Thoracic aorta (tissue), 2 donors: ENCODE measurements around the gene LFNG. TPM values are rescaled to one million over a fixed set of nuclear protein-coding genes. Genes with fewer than 3 reads are reported as not detected.
A peak's percentile ranks its signal among the peaks of the same experiment; 100 is the strongest.

Experiments
- ATAC-seq: fragments of 150-250 bp; one replicate; pipeline ENCODE4 v1.8.0; 2017; ENCODE audit warnings: low read depth; ENCODE audit not compliant: insufficient number of reproducible peaks, low FRiP score
- DNase-seq: peaks from one replicate; pipeline ENCODE4 v3.0.0-alpha.2; 2020; ENCODE audit warnings: low spot score
- H3K27ac ChIP-seq, 2 donors: fragments of 200-600 bp; sonication (generic); 1 replicate in 1 of 2; 2 replicates in 1 of 2; pipeline ENCODE4 v1.5.1; 2016; ENCODE audit warnings: mild to moderate bottlenecking in 2 of 2, moderate library complexity in 2 of 2
- H3K27me3 ChIP-seq: fragments of 200-600 bp; sonication (generic); replicated peaks from 2 replicates; pipeline ENCODE4 v1.6.0; 2016; ENCODE audit warnings: mild to moderate bottlenecking; ENCODE audit not compliant: insufficient read depth
- H3K36me3 ChIP-seq: fragments of 200-600 bp; sonication (generic); one replicate; pipeline ENCODE4 v1.5.1; 2016
- H3K4me1 ChIP-seq, 2 donors: fragments of 200-600 bp; sonication (generic); 1 replicate in 1 of 2; 2 replicates in 1 of 2; pipeline versions ENCODE4 v1.5.1 to v1.6.0; 2016; ENCODE audit warnings: low read depth in 2 of 2, mild to moderate bottlenecking in 1 of 2; ENCODE audit not compliant: control insufficient read depth in 1 of 2
- H3K4me3 ChIP-seq: fragments of 200-600 bp; sonication (generic); 2 replicates; pipeline ENCODE4 v1.5.1; 2016; ENCODE audit warnings: mild to moderate bottlenecking
- H3K9me3 ChIP-seq: fragments of 200-600 bp; sonication (generic); 2 replicates; pipeline ENCODE4 v1.5.1; 2016
- CTCF ChIP-seq: fragments of 200-600 bp; sonication (generic); IDR thresholded peaks from one replicate; pipeline ENCODE4 v1.5.1; 2019; ENCODE audit warnings: antibody characterized with exemption
- total RNA-seq, 2 donors: library from RNA; depleted of rRNA; stranded (reverse); fragments of >200 nt; gene quantifications; one replicate each; pipeline versions ENCODE4 v1.1.0 to v1.2.3, GENCODE V29; 2016

Gene LFNG
- total RNA-seq, 2 donors from 2014 or later, result 8.0 to 24.1 TPM

DNA sequence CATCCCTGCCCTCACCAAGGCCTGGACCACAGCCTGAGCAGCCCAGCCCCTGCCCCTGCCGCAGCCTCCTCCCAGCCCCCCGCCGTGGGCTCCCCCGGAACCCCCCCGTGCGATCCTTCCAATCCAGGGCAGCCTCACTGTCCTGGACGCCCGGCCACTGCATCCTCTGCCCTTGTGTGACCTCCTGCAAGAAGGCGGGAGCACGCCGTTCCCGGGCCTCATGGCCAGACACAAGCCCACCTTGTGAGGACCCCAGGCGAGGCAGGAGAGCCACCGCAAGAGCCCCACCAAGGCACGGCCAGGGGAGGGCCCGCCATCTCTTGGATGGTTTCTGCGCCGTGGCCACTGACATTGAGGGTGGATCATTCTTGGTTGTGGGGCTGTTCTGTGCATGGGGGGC is 7.8 kb upstream of the LFNG start:
- TF ChIP-seq CTCF, result no peak
- Histone ChIP-seq H3K4me3 (no peak overlapping the region), H3K27me3 (no peaks in the 10 kb centered on the region), H3K27ac (peak overlapping the region in 1 of 2 donors; percentile 35), H3K9me3 (no peaks in the 10 kb centered on the region), H3K36me3 (no peaks in the 10 kb centered on the region), H3K4me1 (peaks cover 6 to 9% of the 10 kb centered on the region in 2 donors)
- DNase-seq (no peak), ATAC-seq (no peak)

DNA sequence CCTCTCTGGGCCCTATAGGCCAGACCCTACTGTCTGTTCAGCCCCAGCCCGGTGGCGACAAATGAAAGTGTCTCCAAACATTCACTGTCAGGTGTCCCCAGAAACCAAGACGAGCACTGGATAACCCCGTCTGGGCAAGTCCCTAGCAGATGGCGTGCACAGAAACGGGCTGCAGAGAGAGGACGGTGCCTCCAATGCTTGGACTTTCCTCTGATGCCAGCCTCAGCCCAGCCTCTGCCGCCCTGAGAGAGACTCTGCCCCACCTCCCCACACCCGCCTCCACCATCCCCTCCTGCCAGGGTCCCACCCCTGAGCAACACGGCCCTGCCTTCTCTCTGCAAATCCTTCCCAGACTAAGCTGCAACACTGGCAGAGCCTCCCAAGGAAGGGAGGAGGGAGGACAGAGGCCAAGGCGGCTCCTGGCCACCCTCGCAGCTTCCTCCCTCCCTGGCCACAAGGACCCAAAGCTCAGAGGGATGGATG is 7.4 kb upstream of the LFNG start:
- no peak for ATAC-seq
- no peak for DNase-seq
- H3K36me3 ChIP-seq, result no peaks in the 10 kb centered on the region
- TF ChIP-seq CTCF, result no peak
- peaks cover 6 to 9% of the 10 kb centered on the region in 2 donors for H3K4me1 ChIP-seq
- H3K4me3 ChIP-seq, result no peak overlapping the region
- no peaks in the 10 kb centered on the region for H3K27me3 ChIP-seq
- H3K27ac ChIP-seq, result no peak overlapping the region
- no peaks in the 10 kb centered on the region for H3K9me3 ChIP-seq

GRCh38 chr7:2512713-2513112 is 6.9 kb upstream of the LFNG start:
- ATAC-seq (no peak), DNase-seq (no peak)
- Histone ChIP-seq H3K9me3 (no peaks in the 10 kb centered on the region), H3K4me3 (no peak overlapping the region), H3K4me1 (peaks cover 6 to 9% of the 10 kb centered on the region in 2 donors), H3K36me3 (no peaks in the 10 kb centered on the region), H3K27me3 (no peaks in the 10 kb centered on the region), H3K27ac (no peak overlapping the region)
- no peak for TF ChIP-seq CTCF

DNA sequence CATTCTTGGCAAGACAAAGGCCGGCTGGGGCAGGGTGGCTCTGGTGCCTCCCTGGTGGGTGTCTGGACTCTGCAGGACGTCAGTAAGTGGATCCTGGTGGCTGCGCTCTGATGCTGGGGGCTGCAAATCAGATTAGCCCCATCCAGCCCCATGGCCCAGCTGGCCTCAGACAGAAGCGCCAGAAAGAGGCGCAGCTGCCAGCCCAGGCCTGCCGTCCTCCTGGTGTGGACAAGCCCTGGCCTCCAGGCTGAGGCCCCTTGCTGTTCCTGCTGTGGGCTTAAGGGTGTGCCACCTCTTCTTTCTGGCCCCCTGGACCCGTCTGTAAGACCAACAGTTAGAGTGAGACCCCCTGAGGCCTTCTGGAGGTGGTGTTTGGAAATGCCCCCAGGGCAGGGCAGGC is 5.9 kb upstream of the LFNG start:
- DNase-seq (no peak), ATAC-seq (no peak)
- no peak overlapping the region for H3K27ac ChIP-seq
- no peaks in the 10 kb centered on the region for H3K27me3 ChIP-seq
- H3K4me3 ChIP-seq, result no peak overlapping the region
- no peak for TF ChIP-seq CTCF
- H3K36me3 ChIP-seq, result no peaks in the 10 kb centered on the region
- H3K4me1 ChIP-seq, result peaks cover 0 to 9% of the 10 kb centered on the region in 2 donors
- no peaks in the 10 kb centered on the region for H3K9me3 ChIP-seq

DNA sequence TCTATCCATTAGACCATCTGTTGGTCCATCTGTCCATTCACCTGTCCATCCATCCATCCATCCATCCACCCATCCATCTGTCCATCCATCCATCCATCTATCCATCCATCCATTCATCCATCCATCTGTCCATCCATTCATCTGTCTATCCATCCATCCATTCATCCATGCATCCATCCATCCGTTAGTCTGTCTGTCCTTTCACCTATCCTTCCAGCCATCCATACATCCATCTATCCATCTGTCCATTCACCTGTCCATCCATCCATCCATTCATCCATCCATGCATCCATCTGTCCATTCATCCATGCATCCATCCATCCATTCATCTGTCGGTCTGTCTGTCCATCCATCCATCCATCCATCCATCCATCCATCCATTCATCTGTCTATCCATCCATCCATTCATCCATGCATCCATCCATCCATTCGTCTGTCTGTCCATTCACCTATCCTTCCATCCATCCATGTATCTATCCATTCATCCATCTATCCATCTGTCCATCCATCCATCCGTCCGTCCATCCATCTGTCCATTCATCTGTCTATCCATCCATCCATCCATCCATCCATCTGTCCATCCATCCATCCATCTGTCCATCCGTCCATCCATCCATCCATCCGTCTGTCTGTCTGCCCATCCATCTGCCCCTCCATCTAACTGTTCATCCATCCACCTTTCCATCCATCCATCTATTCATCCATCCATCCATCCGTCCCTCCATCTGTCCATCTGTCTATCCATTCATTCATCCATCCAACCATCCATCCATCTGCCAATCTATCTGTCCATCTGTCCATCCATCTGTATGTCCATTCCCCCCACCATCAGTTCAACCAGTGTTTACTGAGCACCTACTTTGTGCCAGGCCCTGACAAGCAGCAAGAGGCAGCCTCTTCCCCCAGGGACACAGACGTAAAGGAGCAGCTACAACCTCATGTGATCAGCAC is 4.8 kb upstream of the LFNG start:
- DNase-seq (no peak), ATAC-seq (no peak)
- H3K36me3 ChIP-seq, result no peaks in the 10 kb centered on the region
- H3K9me3 ChIP-seq, result no peaks in the 10 kb centered on the region
- H3K27ac ChIP-seq, result no peak overlapping the region
- no peaks in the 10 kb centered on the region for H3K27me3 ChIP-seq
- peaks cover 5 to 9% of the 10 kb centered on the region in 2 donors for H3K4me1 ChIP-seq
- no peak overlapping the region for H3K4me3 ChIP-seq
- TF ChIP-seq CTCF, result no peak
